GM12878 (cell line): Measurements from ENCODE around the gene DYRK4. TPM values are rescaled to one million over a fixed set of nuclear protein-coding genes. Genes with fewer than 3 reads are reported as not detected.

Source experiments
- ATAC-seq: fragments of 200-7000 bp; cut with Tn5 transposase; 3 replicates; pipeline ENCODE4 v1.9.1; 2020; ENCODE audit warnings: mild to moderate bottlenecking, moderate library complexity
- BruUV-seq: library from RNA; stranded (reverse); fragments of 400-500 nt; replicated peaks from 2 replicates; lab custom pipeline; 2021; lab: Mats Ljungman, UMichigan
- CTCF ChIA-PET: fragments of 300-600 bp; sonication (Branson Sonifier 250); formaldehyde crosslinking; extraction: SDS; loops from one replicate; lab custom pipeline; 2021; ENCODE audit warnings: inconsistent platforms; lab: Yijun Ruan, JAX
- POLR2A ChIA-PET: fragments of 350-600 bp; formaldehyde crosslinking; extraction: SDS; loops from one replicate; lab custom pipeline; 2021; ENCODE audit warnings: inconsistent platforms; lab: Charles Lee
- RAD21 ChIA-PET: fragments of 300-600 bp; sonication (Branson Sonifier 250); formaldehyde crosslinking; loops from one replicate; lab custom pipeline; 2023; ENCODE audit warnings: antibody characterized with exemption; ENCODE audit not compliant: unreplicated experiment; lab: Charles Lee
- SMC1A ChIA-PET: fragments of 300-600 bp; sonication (Branson Sonifier 250); formaldehyde crosslinking; loops from one replicate; lab custom pipeline; 2023; ENCODE audit not compliant: unreplicated experiment, uncharacterized antibody; lab: Charles Lee
- DNase-seq: peaks from one replicate; pipeline ENCODE4 v3.0.0-alpha.2; 2011; ENCODE audit warnings: low read depth, low spot score
- FAIRE-seq: peaks from 3 replicates; lab custom pipeline; 2011; peaks lifted over from hg19 to GRCh38; lab: Jason Lieb, UNC
- H2AFZ ChIP-seq: 2 replicates; pipeline ENCODE4 v1.6.0; 2011; ENCODE audit warnings: low read depth, low read length, control low read depth; ENCODE audit not compliant: control insufficient read depth
- H3K27ac ChIP-seq: 2 replicates; pipeline ENCODE4 v1.5.1; 2011; ENCODE audit warnings: control low read depth; ENCODE audit not compliant: control insufficient read depth, insufficient read depth
- H3K27me3 ChIP-seq, 2 experiments: replicated peaks in 1 of 2; 2 replicates each; pipeline versions ENCODE4 v1.6.0 to v1.6.1; 2011; ENCODE audit warnings: low read length in 1 of 2; ENCODE audit not compliant: control insufficient read depth in 2 of 2, insufficient read depth in 2 of 2
- H3K36me3 ChIP-seq, 2 experiments: 2 replicates each; pipeline ENCODE4 v1.5.1; 2011; ENCODE audit warnings: low read length in 1 of 2; ENCODE audit not compliant: control insufficient read depth in 2 of 2, insufficient read depth in 2 of 2
- H3K4me1 ChIP-seq: 2 replicates; pipeline ENCODE4 v1.6.1; 2011; ENCODE audit warnings: mild to moderate bottlenecking, low read length, moderate library complexity, mixed read lengths; ENCODE audit not compliant: control insufficient read depth, insufficient read depth
- H3K4me2 ChIP-seq: 2 replicates; pipeline ENCODE4 v1.6.0; 2011; ENCODE audit warnings: control low read depth; ENCODE audit not compliant: control insufficient read depth, insufficient read depth
- H3K4me3 ChIP-seq: fragments of 200-600 bp; sonication (generic); 2 replicates; pipeline ENCODE4 v1.5.1; 2016
- H3K79me2 ChIP-seq: 2 replicates; pipeline ENCODE4 v1.6.0; 2011; ENCODE audit warnings: low read length; ENCODE audit not compliant: control insufficient read depth, insufficient read depth
- H3K9ac ChIP-seq: 2 replicates; pipeline ENCODE4 v1.8.0; 2011; ENCODE audit warnings: low read length, control low read depth, mixed read lengths; ENCODE audit not compliant: control insufficient read depth, insufficient read depth
- H3K9me3 ChIP-seq: replicated peaks from 3 replicates; pipeline ENCODE4 v1.5.1; 2011; ENCODE audit warnings: mild to moderate bottlenecking, low read length; ENCODE audit not compliant: control insufficient read depth, insufficient read depth
- H4K20me1 ChIP-seq: 2 replicates; pipeline ENCODE4 v1.6.0; 2011; ENCODE audit not compliant: control insufficient read depth, insufficient read depth
- BRCA1 ChIP-seq: IDR thresholded peaks from 2 replicates; pipeline ENCODE4 v1.6.1; 2011; ENCODE audit warnings: low read depth, low read length, improper control_type of control experiment
- HDAC2 ChIP-seq: fragments of 200-600 bp; sonication (generic); IDR thresholded peaks from 2 replicates; pipeline ENCODE4 v1.6.1; 2017
- KLF5 ChIP-seq: fragments of 450-650 bp; IDR thresholded peaks from 2 replicates; pipeline ENCODE4 v1.6.1; 2014; ENCODE audit warnings: mild to moderate bottlenecking; ENCODE audit not compliant: partially characterized antibody
- RB1 ChIP-seq: fragments of 450-650 bp; formaldehyde crosslinking; IDR thresholded peaks from 2 replicates; pipeline ENCODE4 v1.6.1; 2017; ENCODE audit warnings: mild to moderate bottlenecking, borderline replicate concordance
- SREBF1 ChIP-seq: IDR thresholded peaks from 2 replicates; pipeline ENCODE4 v1.6.1; 2012; ENCODE audit warnings: mild to moderate bottlenecking, low read length
- ZBED1 ChIP-seq: IDR thresholded peaks from 2 replicates; pipeline ENCODE4 v1.6.1; 2016; ENCODE audit warnings: borderline replicate concordance
- WGBS: methylation state at CpG from one replicate; pipeline ENCODE4 v1.1.6; 2016; ENCODE audit warnings: low lambda C conversion rate; ENCODE audit not compliant: insufficient replicate concordance, insufficient coverage; ENCODE audit errors: missing lambda C conversion rate; 5-methylcytosine and 5-hydroxymethylcytosine counted together
- in situ Hi-C: fragments of 300-500 bp; cut with MboI; formaldehyde crosslinking; loops from 9 replicates; pipeline ENCODE4 v1.14.3; 2018; ENCODE audit warnings: mixed read lengths
- intact Hi-C: fragments of 100-400 bp; cut with micrococcal nuclease; formaldehyde crosslinking; loops from one replicate; pipeline ENCODE4 v1.14.2; 2022; ENCODE audit not compliant: unreplicated experiment
- polyA plus RNA-seq, 11 experiments: library from polyadenylated mRNA; depleted of rRNA in 4 of 11; unstranded in 6 of 11; stranded (reverse) in 5 of 11; fragments of >200 nt; fragmentation: Nextera tagmentation in 4 of 11; fragmentation: Illumina TruSeq in 1 of 11; extraction: Ambion mirVana in 4 of 11; extraction: Trizol in 1 of 11; gene quantifications; 1 replicate in 1 of 11; 2 replicates in 10 of 11; pipeline versions ENCODE4 v1.2.1 to v1.2.3, GENCODE V29; 2011 to 2016; ENCODE audit warnings: inconsistent platforms in 2 of 11, missing spikeins in 2 of 11, low read depth in 1 of 11
- total RNA-seq, 4 experiments: library from RNA; depleted of rRNA in 3 of 4; stranded (reverse); fragments of >200 nt in 3 of 4; fragmentation: Illumina TruSeq in 1 of 4; extraction: Trizol in 1 of 4; gene quantifications; 2 replicates each; pipeline versions ENCODE4 v1.2.1 to v1.2.3, GENCODE V29; 2013 to 2021
- TF ChIP-seq, protein P1 (sequence below): fragments of 450-650 bp; formaldehyde crosslinking; IDR thresholded peaks from 2 replicates; pipeline ENCODE4 v1.4.0; 2020; ENCODE audit warnings: mild to moderate bottlenecking, moderate library complexity
- TF ChIP-seq, protein P2 (sequence below): fragments of 450-650 bp; IDR thresholded peaks from 2 replicates; pipeline ENCODE4 v1.6.1; 2017; ENCODE audit warnings: mild to moderate bottlenecking

DYRK4 gene
- total and polyA plus RNA-seq, 10 of the 15 experiments (the other 5 are each of a cell fraction or from before 2014, with no cell fraction given): 30.8 to 66.7 (median 46.8) TPM

DNA sequence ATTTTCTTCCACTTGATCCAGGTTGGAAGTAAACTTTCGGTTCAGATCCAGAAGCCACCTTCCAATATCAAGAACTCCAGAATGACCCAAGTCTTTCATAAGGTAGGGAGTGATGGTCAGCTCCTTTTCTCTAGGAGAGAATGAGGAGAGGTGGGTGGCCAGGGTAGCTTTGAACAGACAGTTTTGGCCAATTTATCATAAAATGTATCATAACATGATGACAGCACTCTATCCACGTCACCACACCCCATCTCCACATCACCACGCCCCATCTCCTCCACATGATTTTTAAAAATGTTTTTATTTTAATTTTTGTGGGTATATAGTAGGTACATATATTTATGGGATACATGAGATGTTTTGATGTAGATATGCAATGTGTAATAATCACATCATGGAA lies 26.9 kb downstream of the DYRK4 start:
- Histone ChIP-seq H3K79me2 (no peaks in the 10 kb centered on the region), H3K4me1 (no peaks in the 10 kb centered on the region), H3K27ac (no peak overlapping the region), H3K4me2 (no peak overlapping the region), H4K20me1 (no peaks in the 10 kb centered on the region), H3K4me3 (no peak overlapping the region), H3K36me3 (no peaks in the 10 kb centered on the region), H3K27me3 (no peaks in the 10 kb centered on the region), H3K9me3 (no peaks in the 10 kb centered on the region), H3K9ac (no peak overlapping the region), H2AFZ (no peak overlapping the region)
- ChIA-PET RAD21 (no interaction called here), POLR2A (no interaction called here), CTCF (no interaction called here), SMC1A (no interaction called here)
- FAIRE-seq (no peak), DNase-seq (no peak), ATAC-seq (no peak)
- intact Hi-C loops (no loop called here), in situ Hi-C loops (no loop called here)
- WGBS: 89% methylated on average over 3 of the region's 3 CpGs
- BruUV-seq: no TSS peak
- TF ChIP-seq, protein P1, sequence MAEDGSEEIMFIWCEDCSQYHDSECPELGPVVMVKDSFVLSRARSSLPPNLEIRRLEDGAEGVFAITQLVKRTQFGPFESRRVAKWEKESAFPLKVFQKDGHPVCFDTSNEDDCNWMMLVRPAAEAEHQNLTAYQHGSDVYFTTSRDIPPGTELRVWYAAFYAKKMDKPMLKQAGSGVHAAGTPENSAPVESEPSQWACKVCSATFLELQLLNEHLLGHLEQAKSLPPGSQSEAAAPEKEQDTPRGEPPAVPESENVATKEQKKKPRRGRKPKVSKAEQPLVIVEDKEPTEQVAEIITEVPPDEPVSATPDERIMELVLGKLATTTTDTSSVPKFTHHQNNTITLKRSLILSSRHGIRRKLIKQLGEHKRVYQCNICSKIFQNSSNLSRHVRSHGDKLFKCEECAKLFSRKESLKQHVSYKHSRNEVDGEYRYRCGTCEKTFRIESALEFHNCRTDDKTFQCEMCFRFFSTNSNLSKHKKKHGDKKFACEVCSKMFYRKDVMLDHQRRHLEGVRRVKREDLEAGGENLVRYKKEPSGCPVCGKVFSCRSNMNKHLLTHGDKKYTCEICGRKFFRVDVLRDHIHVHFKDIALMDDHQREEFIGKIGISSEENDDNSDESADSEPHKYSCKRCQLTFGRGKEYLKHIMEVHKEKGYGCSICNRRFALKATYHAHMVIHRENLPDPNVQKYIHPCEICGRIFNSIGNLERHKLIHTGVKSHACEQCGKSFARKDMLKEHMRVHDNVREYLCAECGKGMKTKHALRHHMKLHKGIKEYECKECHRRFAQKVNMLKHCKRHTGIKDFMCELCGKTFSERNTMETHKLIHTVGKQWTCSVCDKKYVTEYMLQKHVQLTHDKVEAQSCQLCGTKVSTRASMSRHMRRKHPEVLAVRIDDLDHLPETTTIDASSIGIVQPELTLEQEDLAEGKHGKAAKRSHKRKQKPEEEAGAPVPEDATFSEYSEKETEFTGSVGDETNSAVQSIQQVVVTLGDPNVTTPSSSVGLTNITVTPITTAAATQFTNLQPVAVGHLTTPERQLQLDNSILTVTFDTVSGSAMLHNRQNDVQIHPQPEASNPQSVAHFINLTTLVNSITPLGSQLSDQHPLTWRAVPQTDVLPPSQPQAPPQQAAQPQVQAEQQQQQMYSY (CRISPR knock-in tag): no peak
- TF ChIP-seq KLF5 (no peak), SREBF1 (no peak), BRCA1 (no peak), ZBED1 (no peak), RB1 (no peak), HDAC2 (no peak)
- TF ChIP-seq, protein P2, sequence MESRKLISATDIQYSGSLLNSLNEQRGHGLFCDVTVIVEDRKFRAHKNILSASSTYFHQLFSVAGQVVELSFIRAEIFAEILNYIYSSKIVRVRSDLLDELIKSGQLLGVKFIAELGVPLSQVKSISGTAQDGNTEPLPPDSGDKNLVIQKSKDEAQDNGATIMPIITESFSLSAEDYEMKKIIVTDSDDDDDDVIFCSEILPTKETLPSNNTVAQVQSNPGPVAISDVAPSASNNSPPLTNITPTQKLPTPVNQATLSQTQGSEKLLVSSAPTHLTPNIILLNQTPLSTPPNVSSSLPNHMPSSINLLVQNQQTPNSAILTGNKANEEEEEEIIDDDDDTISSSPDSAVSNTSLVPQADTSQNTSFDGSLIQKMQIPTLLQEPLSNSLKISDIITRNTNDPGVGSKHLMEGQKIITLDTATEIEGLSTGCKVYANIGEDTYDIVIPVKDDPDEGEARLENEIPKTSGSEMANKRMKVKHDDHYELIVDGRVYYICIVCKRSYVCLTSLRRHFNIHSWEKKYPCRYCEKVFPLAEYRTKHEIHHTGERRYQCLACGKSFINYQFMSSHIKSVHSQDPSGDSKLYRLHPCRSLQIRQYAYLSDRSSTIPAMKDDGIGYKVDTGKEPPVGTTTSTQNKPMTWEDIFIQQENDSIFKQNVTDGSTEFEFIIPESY: no peak
